Brain microvascular endothelial cell (primary cell): Measurements from ENCODE around the gene XXYLT1.

Experiments
- DNase-seq: peaks from one replicate; pipeline ENCODE4 v3.0.0-alpha.2; 2020
- H3K27ac ChIP-seq: fragments of 250-450 bp; sonication (Bioruptor Pico); 2 replicates; pipeline ENCODE4 v1.5.1; 2020; ENCODE audit warnings: mild to moderate bottlenecking, moderate library complexity
- H3K27me3 ChIP-seq: fragments of 250-450 bp; sonication (Bioruptor Pico); replicated peaks from 2 replicates; pipeline ENCODE4 v1.5.1; 2020; ENCODE audit warnings: mild to moderate bottlenecking
- H3K36me3 ChIP-seq: fragments of 250-450 bp; sonication (Bioruptor Pico); replicated peaks from 2 replicates; pipeline ENCODE4 v1.5.1; 2020; ENCODE audit warnings: mild to moderate bottlenecking
- H3K4me3 ChIP-seq: 2 replicates; pipeline ENCODE4 v1.5.1; 2011; ENCODE audit warnings: low read depth, mild to moderate bottlenecking, control low read depth, low read length, moderate library complexity
- CTCF ChIP-seq: IDR thresholded peaks from 2 replicates; pipeline ENCODE4 v1.5.1; 2011; ENCODE audit warnings: low read depth, mild to moderate bottlenecking, moderate library complexity, low read length, control low read depth, inconsistent platforms; ENCODE audit errors: missing control alignments
- in situ Hi-C: cut with HindIII; loops from 2 replicates; pipeline ENCODE4 v1.10.0; 2017; ENCODE audit warnings: low sequenced_read_pairs, low pct_ligation_motif_present

Gene XXYLT1

GRCh38 chr3:195113536-195114425 is 157.2 kb downstream of the XXYLT1 start:
- Histone ChIP-seq H3K36me3 (no peaks in the 10 kb centered on the region), H3K4me3 (no peak overlapping the region), H3K27ac (no peak overlapping the region), H3K27me3 (no peaks in the 10 kb centered on the region)
- TF ChIP-seq CTCF = no peak
- in situ Hi-C loops = loop anchor here (25.0 kb wide), 1 partner anchor 451 kb away; the partner anchor contains the start of gene LSG1
- no peak for DNase-seq

GRCh38 chr3:195113048-195113447 is 157.9 kb downstream of the XXYLT1 start:
- no peak for DNase-seq
- in situ Hi-C loops = loop anchor here (25.0 kb wide), 1 partner anchor 451 kb away; the partner anchor contains the start of gene LSG1
- Histone ChIP-seq H3K4me3 (no peak overlapping the region), H3K36me3 (no peaks in the 10 kb centered on the region), H3K27ac (no peak overlapping the region), H3K27me3 (no peaks in the 10 kb centered on the region)
- no peak for TF ChIP-seq CTCF

- H3K27ac ChIP-seq = no peak overlapping the region
- no peak for DNase-seq
- no peaks in the 10 kb centered on the region for H3K27me3 ChIP-seq
- TF ChIP-seq CTCF = no peak
- H3K4me3 ChIP-seq = no peak overlapping the region
- no peaks in the 10 kb centered on the region for H3K36me3 ChIP-seq
- in situ Hi-C loops = loop anchor here (25.0 kb wide), 1 partner anchor 450 kb away; the partner anchor contains the start of gene LSG1
Measured at GRCh38 chr3:195112361-195112791, 158.6 kb downstream of the XXYLT1 start.

GRCh38 chr3:195111766-195112165 is 159.2 kb downstream of the XXYLT1 start:
- Histone ChIP-seq H3K27ac (no peak overlapping the region), H3K27me3 (no peaks in the 10 kb centered on the region), H3K36me3 (no peaks in the 10 kb centered on the region), H3K4me3 (no peak overlapping the region)
- no peak for DNase-seq
- no peak for TF ChIP-seq CTCF
- in situ Hi-C loops = loop anchor here (25.0 kb wide), 1 partner anchor 449 kb away; the partner anchor contains the start of gene LSG1

- H3K36me3 ChIP-seq = no peaks in the 10 kb centered on the region
- DNase-seq = no peak
- TF ChIP-seq CTCF = no peak
- in situ Hi-C loops = loop anchor here (25.0 kb wide), 1 partner anchor 449 kb away; the partner anchor contains the start of gene LSG1
- no peak overlapping the region for H3K27ac ChIP-seq
- no peak overlapping the region for H3K4me3 ChIP-seq
- H3K27me3 ChIP-seq = no peaks in the 10 kb centered on the region
Measured at GRCh38 chr3:195111319-195111705, 159.6 kb downstream of the XXYLT1 start.
